Gastrocnemius medialis (tissue), 4 donors: Measurements from ENCODE around the gene SRSF1.

Experiments
- POLR2A ChIP-seq, 2 donors: fragments of 450-650 bp; IDR thresholded peaks; one replicate each; pipeline ENCODE4 v1.6.1; 2017; ENCODE audit warnings: antibody characterized with exemption in 2 of 2, mild to moderate bottlenecking in 2 of 2, moderate library complexity in 2 of 2
- TF ChIP-seq, protein P1 (sequence below), 5 experiments: fragments of 450-650 bp in 3 of 5; fragments of 200-600 bp in 2 of 5; sonication (generic) in 2 of 5; IDR thresholded peaks in 4 of 5; conservative IDR thresholded peaks in 1 of 5; 1 replicate in 4 of 5; 2 replicates in 1 of 5; pipeline ENCODE4 v1.5.1; 2016 to 2019; ENCODE audit warnings: antibody characterized with exemption in 5 of 5, mild to moderate bottlenecking in 3 of 5, moderate library complexity in 3 of 5

DNA sequence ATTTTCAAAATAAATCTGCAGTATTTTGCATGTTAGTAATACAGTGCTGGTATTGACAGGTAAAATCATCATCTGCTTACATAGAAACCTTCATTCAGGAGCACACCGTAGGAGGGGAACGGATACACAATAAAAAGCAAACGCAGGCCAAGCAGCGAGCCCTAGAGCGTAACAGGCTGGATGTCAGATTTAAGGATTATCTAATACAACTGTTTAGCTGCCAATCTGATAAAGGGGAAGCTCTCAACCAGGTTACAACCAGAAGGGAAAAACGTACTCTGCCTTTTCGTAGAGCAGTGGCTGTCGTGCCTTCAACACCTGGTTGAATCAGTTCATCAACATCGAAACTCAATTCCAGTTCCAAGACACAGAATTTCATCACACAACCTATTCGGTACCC lies 35.5 kb downstream of the SRSF1 start:
- TF ChIP-seq, protein P1, sequence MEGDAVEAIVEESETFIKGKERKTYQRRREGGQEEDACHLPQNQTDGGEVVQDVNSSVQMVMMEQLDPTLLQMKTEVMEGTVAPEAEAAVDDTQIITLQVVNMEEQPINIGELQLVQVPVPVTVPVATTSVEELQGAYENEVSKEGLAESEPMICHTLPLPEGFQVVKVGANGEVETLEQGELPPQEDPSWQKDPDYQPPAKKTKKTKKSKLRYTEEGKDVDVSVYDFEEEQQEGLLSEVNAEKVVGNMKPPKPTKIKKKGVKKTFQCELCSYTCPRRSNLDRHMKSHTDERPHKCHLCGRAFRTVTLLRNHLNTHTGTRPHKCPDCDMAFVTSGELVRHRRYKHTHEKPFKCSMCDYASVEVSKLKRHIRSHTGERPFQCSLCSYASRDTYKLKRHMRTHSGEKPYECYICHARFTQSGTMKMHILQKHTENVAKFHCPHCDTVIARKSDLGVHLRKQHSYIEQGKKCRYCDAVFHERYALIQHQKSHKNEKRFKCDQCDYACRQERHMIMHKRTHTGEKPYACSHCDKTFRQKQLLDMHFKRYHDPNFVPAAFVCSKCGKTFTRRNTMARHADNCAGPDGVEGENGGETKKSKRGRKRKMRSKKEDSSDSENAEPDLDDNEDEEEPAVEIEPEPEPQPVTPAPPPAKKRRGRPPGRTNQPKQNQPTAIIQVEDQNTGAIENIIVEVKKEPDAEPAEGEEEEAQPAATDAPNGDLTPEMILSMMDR (IDR thresholded peaks at IDR 0.05 in 4 of 5, conservative IDR thresholded peaks at IDR 0.05 in 1 of 5), result no peak
- no peak for TF ChIP-seq POLR2A (IDR thresholded peaks at IDR 0.05)
